NCI-H187 treated with DMSO at 0.1 percent for 48 hours (cell line): ENCODE measurements around the gene ERC1.
"Not testable (repeated sequence)": the region's sequence is repeated elsewhere in the genome, so short reads cannot be mapped to it uniquely, and the experiment has no call there.

ENCODE experiments used
- DNase-seq: peaks from one replicate; lab custom pipeline; 2025; lab: John Stamatoyannopoulos, UW

ERC1 gene

DNA sequence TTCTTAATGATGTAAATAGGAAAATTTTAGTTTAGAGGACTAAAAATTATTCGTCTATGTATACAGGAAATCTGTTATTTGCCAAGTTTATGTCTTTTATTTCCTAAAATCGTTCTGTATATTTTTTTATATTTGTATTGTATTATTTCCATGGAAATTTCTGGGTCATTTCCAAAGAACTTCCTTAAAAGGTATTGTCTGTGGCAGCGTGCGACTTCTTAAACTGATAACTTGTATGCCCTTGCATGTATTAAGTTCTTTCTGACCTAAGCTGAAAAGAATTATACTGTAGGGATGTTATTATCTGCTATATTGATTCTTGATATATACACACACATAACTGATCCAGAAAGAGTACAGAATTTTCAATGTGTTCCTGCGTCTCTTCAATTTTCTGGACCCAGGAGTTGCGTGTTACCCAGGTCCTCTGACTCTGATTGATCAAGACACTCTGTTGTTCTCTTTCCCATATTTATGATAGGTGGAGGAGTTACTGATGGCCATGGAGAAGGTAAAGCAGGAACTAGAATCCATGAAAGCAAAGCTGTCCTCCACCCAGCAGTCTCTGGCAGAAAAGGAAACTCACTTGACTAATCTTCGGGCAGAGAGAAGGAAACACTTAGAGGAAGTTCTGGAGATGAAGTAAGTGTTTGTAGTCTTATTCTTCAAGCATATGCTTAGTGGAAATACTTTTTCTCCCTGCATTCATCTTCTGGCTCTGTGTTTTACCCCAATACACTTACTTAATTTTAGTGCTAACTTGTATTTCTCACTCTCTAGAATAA, 298.5 kb downstream of the ERC1 start:
- DNase-seq: no peak

DNA sequence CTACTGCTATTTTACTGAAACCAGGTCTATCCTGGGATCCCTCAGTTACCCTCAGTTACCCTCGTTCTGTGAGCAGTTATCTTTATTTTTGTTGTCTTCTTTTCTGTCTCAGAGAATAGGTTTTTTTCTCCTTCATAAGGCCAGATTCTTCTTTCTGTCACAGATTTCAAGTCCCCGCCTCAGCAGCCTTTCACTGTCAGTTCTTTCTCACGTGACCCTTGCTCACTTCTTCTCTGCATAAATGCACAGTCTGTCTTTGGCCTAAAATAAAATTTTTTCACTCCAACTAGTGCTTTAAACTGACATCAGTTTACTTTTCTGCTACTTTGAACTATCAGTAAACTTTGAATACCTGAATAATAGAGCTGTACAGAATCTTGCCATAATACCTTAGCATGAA, 299.7 kb downstream of the ERC1 start:
- DNase-seq: no peak

DNA sequence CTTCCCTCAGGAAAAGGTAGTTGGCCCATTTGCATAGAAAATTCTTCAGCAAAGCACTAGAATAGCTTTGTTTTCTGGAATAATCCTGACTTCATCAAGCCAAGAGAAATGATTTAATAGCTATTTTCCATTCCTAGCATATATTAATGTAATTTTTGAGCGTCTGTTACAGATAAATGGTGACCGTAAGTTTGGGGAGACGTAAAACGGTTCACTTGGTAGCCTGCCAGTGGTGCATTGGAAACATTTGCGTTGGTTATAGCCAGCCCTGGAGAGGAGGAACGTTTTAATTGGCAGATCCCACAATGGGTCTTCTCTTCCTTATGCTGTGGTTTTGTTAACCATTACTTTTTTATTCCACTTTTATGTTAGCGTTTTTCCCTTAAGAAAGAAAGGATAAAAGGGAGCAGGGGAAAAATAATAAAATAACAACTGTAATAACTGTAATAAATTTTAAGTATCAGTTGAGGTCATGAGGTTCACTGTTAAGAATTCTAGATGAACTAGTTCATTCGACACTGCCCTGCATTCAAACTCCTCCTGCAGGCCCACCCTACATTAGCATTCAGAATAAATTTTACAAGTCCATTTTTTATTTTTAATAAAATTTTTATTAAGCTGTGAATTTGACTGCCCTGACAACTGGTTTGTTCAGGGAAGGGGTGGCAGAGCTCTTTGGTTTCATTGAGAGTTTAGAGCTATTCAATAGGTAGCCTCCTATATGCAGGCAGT, 300.7 kb downstream of the ERC1 start:
- no peak for DNase-seq

DNA sequence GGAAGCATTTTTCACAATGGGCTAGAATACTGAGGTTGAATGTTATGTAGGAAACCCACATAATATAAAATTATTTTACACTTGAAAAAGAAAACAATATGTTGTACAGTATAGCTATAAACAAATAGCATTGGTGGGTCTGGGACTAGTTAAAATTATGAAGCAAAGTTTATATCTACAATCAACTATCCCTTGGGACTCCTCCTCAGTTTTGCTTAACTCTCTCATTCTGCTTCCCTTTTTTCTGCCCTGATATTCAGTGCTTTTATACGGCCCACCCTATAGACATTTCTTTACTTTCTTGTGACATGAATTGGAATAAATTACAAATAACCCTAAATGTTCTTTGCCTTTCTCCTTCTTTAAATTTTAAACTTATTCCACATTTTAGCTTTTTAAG, 302.9 kb downstream of the ERC1 start:
- DNase-seq: no peak

DNA sequence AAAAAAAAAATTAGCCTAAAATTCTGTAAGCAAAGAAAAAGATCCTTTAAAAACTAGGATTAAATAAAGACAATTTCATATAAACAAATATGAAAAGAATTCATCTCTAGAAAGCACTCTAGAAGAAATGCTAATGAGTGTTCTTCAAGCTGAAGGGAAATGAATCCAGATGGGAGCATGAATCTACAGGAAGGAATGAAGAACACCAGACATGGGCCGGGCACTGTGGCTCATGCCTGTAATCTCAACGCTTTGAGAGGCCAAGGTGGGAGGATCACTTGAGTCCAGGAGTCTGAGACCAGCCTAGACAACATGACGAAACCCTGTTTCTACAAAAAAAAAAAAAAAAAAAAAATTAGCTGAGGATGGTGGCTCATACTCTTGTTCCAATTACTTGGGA, 306.2 kb downstream of the ERC1 start:
- no peak for DNase-seq

DNA sequence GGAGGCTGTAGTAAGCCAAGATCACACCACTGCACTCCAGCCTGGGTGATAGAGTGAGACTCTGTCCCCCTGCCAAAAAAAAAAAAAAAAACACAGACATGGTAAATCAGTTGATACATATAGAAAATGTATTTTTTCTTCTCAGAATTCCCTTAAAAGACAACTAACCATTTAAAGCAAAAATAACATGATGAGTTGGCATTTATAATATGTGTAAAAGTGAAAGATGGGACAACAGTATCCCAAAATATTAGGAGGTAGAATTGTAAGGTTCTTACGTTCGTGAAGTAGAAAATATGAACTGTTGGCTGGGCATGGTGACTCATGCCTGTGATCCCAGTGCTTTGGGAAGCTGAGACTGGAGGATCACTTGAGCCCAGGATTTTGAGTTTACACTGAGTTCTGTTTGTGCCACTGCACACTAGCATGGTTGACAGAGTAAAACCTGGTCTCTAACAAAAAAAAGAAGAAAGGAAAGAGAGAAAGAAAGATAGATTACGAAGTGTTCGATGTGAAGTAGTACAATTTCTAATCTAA, 306.7 kb downstream of the ERC1 start:
- no peak for DNase-seq

DNA sequence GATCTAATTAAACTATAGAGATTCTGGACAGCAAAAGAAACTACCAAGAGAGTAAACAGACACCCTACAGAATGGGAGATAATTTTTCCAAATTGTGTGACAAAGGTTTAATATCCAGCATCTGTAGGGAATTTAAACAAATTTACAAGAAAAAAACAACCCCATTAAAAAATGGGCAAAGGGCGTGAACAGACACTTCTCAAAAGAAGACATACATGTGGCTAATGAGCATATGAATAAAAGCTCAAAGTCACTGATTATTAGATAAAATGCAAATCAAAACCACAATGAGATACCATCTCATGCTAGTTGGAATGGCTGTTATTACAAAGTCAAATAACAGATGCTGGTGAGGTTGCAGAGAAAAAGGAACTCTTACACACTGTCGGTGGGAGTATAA, 309.4 kb downstream of the ERC1 start:
- no peak for DNase-seq

DNA sequence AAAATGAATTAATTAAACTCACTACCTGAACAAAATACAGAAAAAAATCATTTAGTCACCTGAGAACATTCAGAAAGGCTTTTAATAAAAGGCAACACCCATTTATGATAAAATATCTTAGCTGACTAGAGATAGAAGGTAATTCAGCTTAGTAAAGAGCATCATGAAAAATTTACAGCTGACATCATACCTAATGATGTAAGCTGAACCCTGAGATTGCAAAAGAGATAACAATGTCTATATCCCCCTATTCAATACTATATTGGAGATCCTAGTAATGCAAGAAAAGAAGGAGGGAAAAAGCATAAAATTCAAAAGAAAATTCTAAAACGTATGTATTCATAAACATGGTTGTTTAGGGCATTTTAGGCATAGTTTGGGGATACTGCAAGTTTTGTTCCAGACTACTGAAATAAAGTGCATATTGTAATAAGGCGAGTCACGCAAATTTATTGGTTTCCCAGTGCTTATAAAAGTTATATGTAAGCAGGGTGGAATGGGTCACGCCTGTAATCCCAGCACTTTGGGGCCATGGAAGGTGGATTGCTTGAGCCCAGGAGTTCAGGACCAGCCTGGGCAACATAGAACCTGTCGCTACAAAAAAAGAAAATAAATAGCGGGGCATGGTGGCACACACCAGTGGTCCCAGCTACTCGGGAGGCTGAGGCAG, 311.3 kb downstream of the ERC1 start:
- DNase-seq: no peak

DNA sequence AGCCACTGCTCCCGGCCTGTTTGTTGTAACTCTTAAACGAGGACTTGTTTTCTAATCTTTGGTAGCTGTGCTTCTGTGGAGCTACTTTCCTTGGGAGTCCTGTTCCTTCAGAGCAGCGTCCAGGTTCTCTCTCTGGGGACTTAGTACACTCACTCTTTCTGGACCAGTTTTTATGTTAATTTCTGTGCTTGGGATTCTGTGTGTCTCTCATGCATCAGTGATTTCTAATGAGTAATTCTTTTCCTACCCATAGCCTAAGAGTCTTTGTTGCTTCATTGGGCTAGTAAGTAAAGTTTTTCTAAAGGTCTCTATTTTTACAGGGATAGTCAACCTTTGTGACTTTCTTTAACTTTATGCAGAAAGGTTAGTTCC, 314.0 kb downstream of the ERC1 start:
- no peak for DNase-seq

DNA sequence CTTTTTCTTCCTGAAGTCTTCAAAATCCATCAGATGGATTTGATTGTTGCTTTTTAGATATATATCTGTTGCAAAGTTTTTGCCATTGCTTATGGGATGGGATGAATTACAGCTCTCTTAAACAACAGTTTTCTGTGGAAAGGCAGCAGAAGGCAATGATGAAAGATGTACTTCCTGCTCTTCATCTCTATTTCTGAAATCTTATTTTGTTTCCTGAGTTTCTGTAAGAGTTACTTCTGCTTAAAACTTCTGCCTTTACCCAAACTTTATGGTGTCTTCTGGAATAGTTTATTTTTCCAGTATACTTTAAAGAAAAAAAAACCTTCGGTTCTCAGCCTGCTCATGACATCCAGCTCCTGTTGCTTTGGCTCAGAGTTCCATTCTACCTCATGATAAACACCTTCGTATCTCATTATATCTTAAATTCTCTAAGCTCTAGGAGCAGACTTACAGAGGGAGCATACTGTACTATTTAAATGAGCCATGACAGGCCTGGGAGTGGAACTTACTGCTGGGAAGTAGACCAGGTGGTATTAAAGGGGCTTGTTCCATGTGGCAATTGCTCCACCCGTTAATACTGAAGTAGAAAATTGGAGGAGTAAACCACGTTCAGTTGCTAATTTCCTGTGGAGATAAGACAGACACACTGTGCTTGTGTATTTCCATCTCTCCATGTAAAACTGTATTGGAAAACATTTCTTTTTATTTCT, 314.9 kb downstream of the ERC1 start:
- no peak for DNase-seq

DNA sequence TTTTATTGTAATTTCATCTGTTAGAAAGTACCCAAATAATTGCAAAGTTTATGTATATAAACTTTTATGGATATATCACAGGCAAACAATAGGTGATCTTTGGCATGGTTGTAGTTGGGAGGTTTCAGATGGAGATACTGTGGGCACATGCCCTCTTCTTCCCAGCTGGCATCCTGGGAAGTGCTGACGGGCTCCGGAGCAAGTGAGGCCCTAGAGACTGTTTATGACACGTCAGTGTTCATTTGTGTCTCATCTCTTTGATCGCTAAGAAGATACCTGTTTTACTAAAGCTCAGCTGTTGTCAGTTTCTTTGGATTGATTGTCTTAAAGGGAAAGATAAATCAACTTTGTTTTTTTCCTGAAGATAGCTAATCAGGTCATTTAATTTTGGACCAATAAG, 315.8 kb downstream of the ERC1 start:
- no peak for DNase-seq

DNA sequence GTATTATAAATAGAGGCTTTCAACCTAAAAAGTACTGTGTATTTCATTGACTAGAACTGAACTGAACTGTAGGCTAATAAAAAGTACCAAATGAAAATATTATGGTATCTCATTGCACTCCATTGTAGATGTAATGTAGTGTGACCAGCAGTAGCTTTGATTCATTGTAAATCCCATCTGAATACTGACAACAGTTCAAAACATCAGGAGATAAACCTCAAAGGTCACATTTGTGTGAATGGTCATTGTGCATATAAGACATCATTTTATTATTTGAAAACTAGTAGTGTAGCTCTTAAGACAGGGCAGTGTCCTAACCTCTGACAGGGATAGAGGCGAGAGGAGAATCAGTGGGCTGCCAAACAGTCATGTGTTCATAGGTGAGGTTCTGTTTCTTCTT, 316.8 kb downstream of the ERC1 start:
- no peak for DNase-seq

DNA sequence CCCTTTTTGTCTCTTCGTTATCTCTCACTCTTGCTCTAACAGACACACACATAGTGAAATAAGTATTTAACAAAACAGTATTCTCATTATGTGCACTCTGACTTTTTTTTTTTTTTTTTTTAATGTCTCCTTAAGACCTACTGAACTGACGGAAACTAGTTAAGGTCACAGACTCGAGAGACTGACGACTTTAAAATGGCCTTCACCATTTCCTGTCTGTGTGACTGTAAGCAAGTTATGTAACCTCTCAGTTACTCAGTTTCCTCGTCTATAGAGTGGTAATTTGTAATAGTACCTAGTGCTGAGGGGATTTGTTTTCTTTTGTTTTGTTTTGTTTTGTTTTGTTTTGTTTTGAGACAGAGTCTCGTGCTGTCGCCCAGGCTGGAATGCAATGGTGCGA, 318.6 kb downstream of the ERC1 start:
- no peak for DNase-seq

DNA sequence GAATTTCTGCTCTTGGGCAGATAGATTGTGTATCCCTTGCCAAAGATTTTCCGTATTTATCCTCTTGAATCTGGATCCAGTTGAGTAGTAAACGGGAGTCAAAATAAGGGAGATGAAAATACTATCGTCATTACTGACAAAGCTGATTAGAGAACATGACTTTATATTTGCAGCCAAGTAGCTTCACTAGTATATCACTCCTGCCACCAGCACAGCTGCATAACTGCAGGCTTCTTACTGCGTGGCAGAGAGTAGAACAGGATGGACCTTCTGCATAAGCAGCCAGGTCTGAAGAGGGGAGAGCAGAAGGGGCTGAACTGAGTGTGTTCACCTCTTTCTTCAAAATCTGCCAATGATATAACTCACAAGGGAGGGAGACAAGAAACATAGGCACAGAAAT, 319.6 kb downstream of the ERC1 start:
- DNase-seq: no peak

DNA sequence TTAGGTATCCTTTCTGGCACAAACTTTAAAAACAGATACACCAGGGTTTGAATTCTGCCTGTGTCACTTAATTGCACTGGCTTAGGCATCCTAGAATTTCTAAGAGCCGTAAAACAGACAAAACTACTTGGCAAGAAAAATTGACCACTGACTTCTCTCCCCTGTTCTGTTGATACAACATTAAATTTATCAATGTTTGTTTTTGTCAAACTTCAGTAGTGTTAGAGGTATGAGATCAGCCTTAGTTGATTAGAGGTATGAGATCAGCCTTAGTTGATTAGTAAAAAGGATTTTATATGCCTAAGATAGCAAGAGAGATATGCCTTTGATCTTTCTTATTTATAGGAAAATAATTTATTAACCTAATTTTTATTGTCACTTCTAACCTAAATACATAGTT, 320.1 kb downstream of the ERC1 start:
- no peak for DNase-seq

DNA sequence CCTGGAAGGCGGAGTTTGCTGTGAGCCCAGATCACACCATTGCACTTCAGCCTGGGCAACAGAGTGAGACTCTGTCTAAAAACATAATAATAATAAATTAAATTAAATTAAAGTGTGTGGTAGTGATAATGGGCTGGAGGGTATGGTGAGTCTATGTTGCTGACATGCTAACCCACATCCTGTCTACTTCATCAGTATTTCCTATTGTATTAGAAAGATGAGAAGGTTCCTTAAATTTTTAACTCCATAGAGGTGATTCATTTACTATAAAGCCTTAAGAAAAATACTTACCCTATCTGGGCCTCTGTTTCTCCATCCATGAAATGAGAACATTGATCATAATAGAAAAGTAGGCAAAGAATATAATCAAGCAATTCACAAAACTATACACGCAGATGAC, 322.9 kb downstream of the ERC1 start:
- DNase-seq: no peak

DNA sequence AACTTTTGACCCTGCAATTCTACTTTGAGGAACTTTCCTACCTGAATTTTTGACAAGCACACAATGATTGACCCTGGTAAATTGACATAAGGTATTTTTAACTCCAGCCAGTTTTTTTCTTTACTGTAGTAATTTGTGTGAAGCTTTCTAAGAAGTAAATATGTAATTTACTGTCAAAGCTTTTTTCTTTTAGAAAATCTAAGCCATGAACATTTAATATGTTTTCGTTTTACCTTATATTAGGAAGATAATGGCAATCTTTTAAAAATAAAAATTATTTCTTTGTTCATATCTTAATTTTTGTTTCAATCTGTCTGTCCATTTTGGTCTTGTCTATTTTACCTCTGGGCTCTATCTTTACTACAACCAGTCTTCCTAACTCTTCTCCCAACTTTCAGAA, 323.5 kb downstream of the ERC1 start:
- no peak for DNase-seq

DNA sequence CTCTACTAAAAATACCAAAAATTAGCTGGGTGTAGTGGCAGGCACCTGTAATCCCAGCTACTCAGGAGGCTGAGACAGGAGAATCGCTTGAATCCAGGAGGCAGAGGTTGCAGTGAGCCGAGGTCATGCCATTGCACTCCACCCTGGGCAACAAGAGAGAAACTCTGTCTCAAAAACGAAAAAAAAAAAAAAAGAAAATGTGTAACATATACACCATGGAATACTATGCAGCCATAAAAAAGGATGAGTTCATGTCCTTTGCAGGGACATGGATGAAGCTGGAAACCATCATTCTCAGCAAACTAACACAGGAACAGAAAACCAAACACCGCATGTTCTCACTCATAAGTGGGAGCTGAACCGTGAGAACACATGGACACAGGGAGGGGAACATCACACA, 326.0 kb downstream of the ERC1 start:
- DNase-seq: not testable (repeated sequence)

DNA sequence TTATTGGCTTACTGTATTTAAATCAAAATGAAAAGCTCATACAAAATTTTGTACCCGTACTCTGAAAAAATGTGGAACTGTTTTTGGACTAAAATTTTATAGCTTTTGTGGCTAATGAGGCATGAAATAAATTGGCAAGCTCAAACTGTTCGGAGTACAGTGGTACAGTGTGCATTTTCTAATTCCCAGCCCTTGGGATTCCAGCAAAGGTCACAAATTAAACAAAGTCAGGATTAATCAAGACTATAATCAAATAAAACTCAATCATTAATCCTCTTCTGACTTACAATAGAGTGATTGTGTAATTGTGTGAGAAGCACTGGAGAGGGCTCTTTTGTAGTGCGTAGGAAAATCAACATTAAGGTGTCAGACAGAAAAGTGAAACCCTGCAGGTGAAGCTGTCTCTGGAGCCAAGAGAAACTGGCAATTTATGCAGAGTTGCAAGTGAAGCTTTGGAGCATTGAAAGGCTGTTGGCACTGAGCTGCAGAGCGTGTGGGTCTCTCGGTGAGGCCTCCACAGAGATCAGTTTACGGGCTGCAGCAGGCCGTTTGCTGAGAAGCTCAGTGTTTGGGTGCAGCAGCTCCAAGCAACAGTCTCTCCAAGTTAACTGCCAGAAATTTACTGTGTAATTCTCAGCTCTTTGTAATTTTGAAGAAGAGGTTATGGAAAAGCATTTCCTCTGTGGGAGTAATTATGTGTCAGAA, 327.5 kb downstream of the ERC1 start:
- no peak for DNase-seq

DNA sequence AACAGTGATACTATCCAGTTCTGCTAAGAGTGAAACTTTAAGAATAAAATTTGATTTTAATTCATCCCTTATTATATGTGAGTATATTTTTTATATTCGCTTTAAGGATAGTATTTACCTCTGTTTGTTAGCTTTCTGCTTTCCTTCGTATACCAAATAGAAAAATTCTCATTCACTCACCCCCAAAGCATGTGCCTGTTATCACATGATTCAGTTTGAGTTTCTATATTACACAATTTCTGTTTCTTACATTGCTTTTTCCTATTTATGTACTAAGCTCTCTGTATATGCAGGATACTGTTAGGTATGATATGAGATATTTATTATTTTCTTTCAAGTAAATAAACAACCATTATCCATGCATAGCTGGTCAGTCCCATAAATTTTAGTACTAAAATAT, 328.2 kb downstream of the ERC1 start:
- no peak for DNase-seq

DNA sequence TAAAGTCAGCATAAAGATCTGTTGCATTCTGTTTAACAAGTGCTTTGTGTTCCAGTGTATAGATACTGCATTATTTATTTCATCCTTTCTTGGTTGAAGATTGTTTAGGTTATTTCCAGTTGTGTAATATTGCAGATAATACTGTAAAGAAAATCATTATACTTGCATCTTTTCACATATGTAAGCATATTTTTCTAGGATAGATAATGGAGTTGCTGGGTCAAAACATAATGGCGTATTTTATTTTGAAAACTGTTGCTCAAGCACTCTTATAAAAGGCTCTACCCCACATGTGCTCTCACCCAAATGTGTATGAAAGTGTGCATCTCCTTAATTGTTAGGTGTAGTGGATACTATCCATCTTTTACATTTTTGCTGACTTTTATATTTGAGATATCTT, 329.0 kb downstream of the ERC1 start:
- no peak for DNase-seq

DNA sequence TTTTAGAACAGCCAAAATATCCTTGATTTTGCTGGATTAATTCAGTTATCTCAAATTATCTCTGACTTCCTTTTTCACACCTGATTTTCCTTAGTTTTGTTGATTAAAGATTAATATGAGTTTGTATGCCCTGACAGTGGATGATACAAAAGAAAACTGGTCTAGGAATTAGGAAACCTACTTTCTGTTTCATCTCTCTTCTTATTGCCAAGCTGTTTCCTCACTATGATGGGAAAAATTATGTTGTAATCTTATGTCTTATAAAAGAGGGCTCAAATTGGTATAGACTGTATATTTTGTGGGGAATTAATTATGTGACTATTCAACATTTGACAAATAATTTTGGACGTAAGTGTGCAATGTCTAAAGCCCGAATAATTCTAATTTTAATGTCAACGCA, 331.8 kb downstream of the ERC1 start:
- no peak for DNase-seq
